Nephron progenitor cell (in vitro differentiated cells): ENCODE results near the gene SEC14L5.

Experiments used
- DNase-seq: peaks from one replicate; pipeline ENCODE4 v3.0.0; 2021
- H3K27ac Mint-ChIP-seq: 2 replicates; pipeline ENCODE4 v1.8.0; 2021; ENCODE audit warnings: mild to moderate bottlenecking, moderate library complexity, mixed read lengths
- H3K27me3 Mint-ChIP-seq: 2 replicates; pipeline ENCODE4 v1.8.0; 2021; ENCODE audit warnings: mild to moderate bottlenecking, low read depth, mixed read lengths; ENCODE audit not compliant: poor library complexity
- H3K36me3 Mint-ChIP-seq: 2 replicates; pipeline ENCODE4 v1.8.0; 2021; ENCODE audit warnings: low read depth, mixed read lengths
- H3K4me1 Mint-ChIP-seq: 2 replicates; pipeline ENCODE4 v1.8.0; 2021; ENCODE audit warnings: mixed read lengths
- H3K4me3 Mint-ChIP-seq: 2 replicates; pipeline ENCODE4 v1.8.0; 2021; ENCODE audit warnings: mild to moderate bottlenecking, moderate library complexity, mixed read lengths
- H3K9me3 Mint-ChIP-seq: 2 replicates; pipeline ENCODE4 v1.8.0; 2021; ENCODE audit warnings: mild to moderate bottlenecking, moderate library complexity, mixed read lengths
- CTCF ChIP-seq: fragments of 200-600 bp; sonication (generic); IDR thresholded peaks from 2 replicates; pipeline ENCODE4 v1.5.0; 2021; ENCODE audit warnings: antibody characterized with exemption

The SEC14L5 gene

GRCh38 chr16:5035909-5036227 lies 77.7 kb downstream of the SEC14L5 start:
- Mint-ChIP-seq H3K27me3 (peaks cover 31% of the 10 kb centered on the region), H3K27ac (no peak overlapping the region), H3K4me3 (peak overlapping the region; percentile 44), H3K9me3 (no peaks in the 10 kb centered on the region), H3K36me3 (no peaks in the 10 kb centered on the region), H3K4me1 (peaks cover 36% of the 10 kb centered on the region)
- TF ChIP-seq CTCF: no peak
- DNase-seq: no peak

GRCh38 chr16:5036228-5037156 lies 78.4 kb downstream of the SEC14L5 start:
- no peak overlapping the region for H3K4me3 Mint-ChIP-seq
- no peak for TF ChIP-seq CTCF
- peaks cover 32% of the 10 kb centered on the region for H3K27me3 Mint-ChIP-seq
- H3K36me3 Mint-ChIP-seq: no peaks in the 10 kb centered on the region
- no peaks in the 10 kb centered on the region for H3K9me3 Mint-ChIP-seq
- peaks cover 43% of the 10 kb centered on the region for H3K4me1 Mint-ChIP-seq
- no peak for DNase-seq
- no peak overlapping the region for H3K27ac Mint-ChIP-seq

GRCh38 chr16:5040451-5040850 lies 82.3 kb downstream of the SEC14L5 start:
- Mint-ChIP-seq H3K9me3 (no peaks in the 10 kb centered on the region), H3K4me3 (no peak overlapping the region), H3K4me1 (peaks cover 29% of the 10 kb centered on the region), H3K36me3 (no peaks in the 10 kb centered on the region), H3K27ac (no peak overlapping the region), H3K27me3 (peaks cover 40% of the 10 kb centered on the region)
- DNase-seq: no peak
- no peak for TF ChIP-seq CTCF

- Mint-ChIP-seq H3K27me3 (peaks cover 39% of the 10 kb centered on the region), H3K4me3 (no peak overlapping the region), H3K9me3 (no peaks in the 10 kb centered on the region), H3K4me1 (peaks cover 23% of the 10 kb centered on the region), H3K36me3 (no peaks in the 10 kb centered on the region), H3K27ac (no peak overlapping the region)
- DNase-seq: no peak
- TF ChIP-seq CTCF: no peak
Observed at GRCh38 chr16:5041600-5042133, 83.5 kb downstream of the SEC14L5 start.

GRCh38 chr16:5042574-5043171 lies 84.5 kb downstream of the SEC14L5 start:
- Mint-ChIP-seq H3K27ac (no peak overlapping the region), H3K27me3 (peaks cover 35% of the 10 kb centered on the region), H3K4me3 (no peak overlapping the region)

More at GRCh38 chr16:5042574-5043171, 84.5 kb downstream of the SEC14L5 start:
- Mint-ChIP-seq H3K9me3 (no peaks in the 10 kb centered on the region), H3K4me1 (peaks cover 23% of the 10 kb centered on the region), H3K36me3 (no peaks in the 10 kb centered on the region)
- no peak for DNase-seq
- TF ChIP-seq CTCF: no peak
